Spinal cord (tissue), 10 donors: ENCODE measurements around the gene SLC22A5. TPM values are rescaled to one million over a fixed set of nuclear protein-coding genes. Genes with fewer than 3 reads are reported as not detected.

Experiments used
- DNase-seq, 6 donors: peaks; one replicate each; pipeline versions ENCODE4 v3.0.0 to v3.0.0-alpha.2; 2013 to 2015; ENCODE audit warnings: low spot score in 6 of 6, low read depth in 4 of 6
- H3K27ac ChIP-seq: one replicate; pipeline ENCODE4 v1.5.1; 2013; ENCODE audit warnings: low read depth, low read length, control low read depth
- H3K27me3 ChIP-seq: one replicate; pipeline ENCODE4 v1.6.1; 2013; ENCODE audit warnings: low read length; ENCODE audit not compliant: control insufficient read depth, insufficient read depth
- H3K36me3 ChIP-seq: one replicate; pipeline ENCODE4 v1.6.1; 2013; ENCODE audit warnings: low read length; ENCODE audit not compliant: control insufficient read depth, insufficient read depth
- H3K4me1 ChIP-seq: one replicate; pipeline ENCODE4 v1.6.1; 2013; ENCODE audit warnings: low read length; ENCODE audit not compliant: control insufficient read depth, insufficient read depth
- H3K4me3 ChIP-seq: one replicate; pipeline ENCODE4 v1.5.1; 2013; ENCODE audit warnings: low read depth, low read length, control low read depth
- H3K9me3 ChIP-seq: one replicate; pipeline ENCODE4 v1.6.1; 2013; ENCODE audit warnings: low read length; ENCODE audit not compliant: control insufficient read depth, insufficient read depth
- WGBS: methylation state at CpG from one replicate; pipeline ENCODE4 v1.1.5; 2013; ENCODE audit warnings: missing lambda C conversion rate; ENCODE audit not compliant: insufficient coverage; 5-methylcytosine and 5-hydroxymethylcytosine counted together
- long read RNA-seq, 4 donors: transcript quantifications; one replicate each; lab custom pipeline, GENCODE V29; 2026
- polyA plus RNA-seq, 2 donors: library from polyadenylated mRNA; unstranded; fragments of 120-200 nt; gene quantifications; one replicate each; pipeline ENCODE4 v1.2.1, GENCODE V29; 2013; ENCODE audit not compliant: insufficient read length in 2 of 2
- total RNA-seq, 2 donors: library from RNA; depleted of rRNA in 1 of 2; stranded (reverse); fragments of 120-200 nt in 1 of 2; fragments of >200 nt in 1 of 2; gene quantifications; one replicate each; pipeline versions ENCODE4 v1.2.3 to v1.2.4, GENCODE V29; 2013 to 2014
- donor health status: healthy.

Gene SLC22A5
- total RNA-seq (1 to 10 TPM; 9.3 to 9.9 TPM), polyA plus RNA-seq (10 to 100 TPM; 12.7 to 12.9 TPM)
- long read RNA-seq, donor 1, partial matches to known transcripts: 0 of 1 reads
- long read RNA-seq, donor 1, other reads (novel, unspliced or antisense): 0 of 1 reads
- long read RNA-seq, donor 2, partial matches to known transcripts: 0 of 3 reads
- long read RNA-seq, donor 2, other reads (novel, unspliced or antisense): 0 of 3 reads
- long read RNA-seq, donor 3: 0 reads
- long read RNA-seq, donor 4, partial matches to known transcripts: 0 of 2 reads
- long read RNA-seq, donor 4, other reads (novel, unspliced or antisense): 0 of 2 reads

DNA sequence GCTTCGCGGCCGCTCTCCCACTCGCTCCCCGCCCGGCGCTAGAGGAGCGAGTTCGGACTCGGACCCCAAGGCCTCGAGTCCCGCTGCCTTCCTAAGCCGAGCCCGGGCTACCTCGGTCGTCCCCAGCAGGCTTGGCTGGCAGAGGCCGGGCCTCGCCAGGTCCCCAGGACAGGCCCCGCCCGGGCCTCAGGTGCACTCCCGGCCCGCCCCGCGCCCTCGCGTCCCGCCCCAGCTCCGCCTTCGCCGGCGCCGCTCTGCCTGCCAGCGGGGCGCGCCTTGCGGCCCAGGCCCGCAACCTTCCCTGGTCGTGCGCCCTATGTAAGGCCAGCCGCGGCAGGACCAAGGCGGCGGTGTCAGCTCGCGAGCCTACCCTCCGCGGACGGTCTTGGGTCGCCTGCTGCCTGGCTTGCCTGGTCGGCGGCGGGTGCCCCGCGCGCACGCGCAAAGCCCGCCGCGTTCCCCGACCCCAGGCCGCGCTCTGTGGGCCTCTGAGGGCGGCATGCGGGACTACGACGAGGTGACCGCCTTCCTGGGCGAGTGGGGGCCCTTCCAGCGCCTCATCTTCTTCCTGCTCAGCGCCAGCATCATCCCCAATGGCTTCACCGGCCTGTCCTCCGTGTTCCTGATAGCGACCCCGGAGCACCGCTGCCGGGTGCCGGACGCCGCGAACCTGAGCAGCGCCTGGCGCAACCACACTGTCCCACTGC lies at the start of gene SLC22A5:
SLC22A5 (plus strand) TSS at position 237 of the 707 bp plus-strand sequence; CDS start at position 500, 263 bp downstream.
- H3K36me3 ChIP-seq: peaks cover 11% of the 10 kb centered on the region
- H3K27ac ChIP-seq: peak within 1 kb of the TSS; percentile 27
- no peaks in the 10 kb centered on the region for H3K27me3 ChIP-seq
- DNase-seq: peak in 4 of 6 donors; percentile 32 to 87 (median 66)
- peak within 1 kb of the TSS; percentile 60 for H3K4me3 ChIP-seq
- under 1% methylated on average over 83 of the region's 83 CpGs for WGBS
- H3K4me1 ChIP-seq: peaks cover 21% of the 10 kb centered on the region
- no peaks in the 10 kb centered on the region for H3K9me3 ChIP-seq

DNA sequence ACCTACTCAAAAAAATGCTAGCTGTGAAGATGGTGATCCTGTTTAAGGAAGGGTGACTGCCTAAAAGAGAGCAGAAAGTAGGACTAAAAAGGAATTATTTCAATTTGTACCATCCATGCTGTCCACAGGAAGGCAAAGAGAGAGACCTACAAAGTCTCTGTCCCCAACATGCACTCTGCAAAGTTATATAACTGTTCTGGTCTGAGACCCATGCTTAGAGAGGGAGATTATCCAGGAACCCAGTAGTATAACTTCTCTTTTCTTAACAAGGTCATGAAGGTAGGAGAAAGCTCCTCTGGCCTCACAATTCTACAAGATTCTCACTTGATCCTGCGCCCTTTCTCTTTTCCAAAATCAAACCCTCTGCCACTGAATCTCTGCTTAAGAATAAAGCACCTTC lies 49.5 kb upstream of the SLC22A5 start:
- Histone ChIP-seq H3K27me3 (no peaks in the 10 kb centered on the region), H3K4me3 (no peak overlapping the region), H3K9me3 (no peaks in the 10 kb centered on the region), H3K4me1 (peaks cover 4% of the 10 kb centered on the region), H3K27ac (no peak overlapping the region), H3K36me3 (peaks cover 16% of the 10 kb centered on the region)
- no peak for DNase-seq
- no CpG with 5 or more reads among the region's 1 CpG for WGBS

DNA sequence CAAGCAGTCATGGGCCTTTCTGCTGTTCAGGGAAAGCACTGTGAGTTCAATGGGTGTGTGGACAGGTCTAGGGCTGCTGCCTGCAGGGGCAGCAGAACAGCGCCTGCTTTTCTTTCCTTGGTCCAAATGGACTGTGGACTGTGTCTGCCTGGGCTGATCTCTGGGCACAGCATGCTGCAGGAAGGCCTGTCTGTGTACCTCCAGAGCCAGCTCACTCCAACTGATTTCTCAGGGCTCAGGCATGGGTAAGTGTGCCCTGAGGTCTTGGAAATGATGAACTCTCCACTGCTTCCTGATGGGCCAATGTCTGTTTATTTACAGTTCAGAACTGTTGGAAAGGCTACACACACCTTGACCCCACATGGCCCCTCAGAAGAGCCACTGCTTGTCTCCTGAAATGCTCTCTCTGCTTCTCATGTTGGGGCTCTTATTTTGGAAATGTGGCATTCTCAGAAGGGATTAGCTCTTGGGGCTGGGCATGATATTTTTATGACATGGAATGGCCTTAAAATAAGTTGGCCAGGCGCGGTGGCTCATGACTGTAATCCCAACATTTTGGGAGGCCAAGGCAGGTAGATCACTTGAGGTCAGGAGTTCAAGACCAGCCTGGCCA lies 48.3 kb upstream of the SLC22A5 start:
- Histone ChIP-seq H3K4me3 (no peak overlapping the region), H3K27ac (no peak overlapping the region), H3K36me3 (peaks cover 9% of the 10 kb centered on the region), H3K27me3 (no peaks in the 10 kb centered on the region), H3K4me1 (peaks cover 9% of the 10 kb centered on the region), H3K9me3 (no peaks in the 10 kb centered on the region)
- no peak for DNase-seq
- 97% methylated on average over 3 of the region's 3 CpGs for WGBS

DNA sequence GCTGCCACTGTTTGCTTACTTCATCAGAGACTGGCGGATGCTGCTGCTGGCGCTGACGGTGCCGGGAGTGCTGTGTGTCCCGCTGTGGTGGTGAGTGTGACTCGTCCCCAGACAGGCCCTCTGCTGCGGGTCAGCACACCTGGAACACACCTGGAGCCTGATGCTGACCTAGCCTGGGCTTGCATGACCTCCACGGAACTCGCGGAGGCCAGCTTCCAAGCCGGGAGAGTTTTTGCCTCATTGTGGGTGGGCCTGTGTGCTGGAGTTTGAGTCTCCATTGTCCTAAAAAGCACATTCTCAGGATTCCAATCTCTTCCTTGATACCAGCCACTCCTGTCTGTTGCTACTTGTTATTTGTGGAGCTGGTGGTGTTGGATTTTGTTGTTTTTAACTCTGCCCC lies 47.2 kb upstream of the SLC22A5 start:
- 49% methylated on average over 9 of the region's 11 CpGs for WGBS
- H3K4me3 ChIP-seq: no peak overlapping the region
- no peak for DNase-seq

DNA sequence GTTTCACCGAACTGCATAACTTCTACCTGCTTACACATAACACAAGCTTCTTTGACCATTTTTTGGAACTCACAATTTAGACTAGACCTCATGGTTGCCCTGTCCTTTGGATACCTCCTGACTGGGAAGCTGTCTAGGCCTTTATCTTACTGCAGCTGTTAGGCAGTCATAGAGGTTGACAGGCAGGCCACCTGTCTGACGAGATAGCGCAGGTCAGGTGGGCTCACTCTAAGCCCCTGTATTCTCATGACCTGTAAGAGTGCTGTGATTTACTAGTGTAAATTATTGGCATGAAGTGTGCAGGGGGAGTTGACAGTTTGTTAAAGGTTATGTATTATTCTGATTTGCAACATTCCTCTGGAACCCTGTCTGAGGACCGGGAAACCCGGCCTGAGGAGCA lies 46.3 kb upstream of the SLC22A5 start:
- no peaks in the 10 kb centered on the region for H3K27me3 ChIP-seq
- WGBS: 90% methylated on average over 3 of the region's 5 CpGs
- H3K4me3 ChIP-seq: no peak overlapping the region
- H3K9me3 ChIP-seq: no peaks in the 10 kb centered on the region
- peaks cover 9% of the 10 kb centered on the region for H3K36me3 ChIP-seq
- H3K27ac ChIP-seq: no peak overlapping the region
- peaks cover 9% of the 10 kb centered on the region for H3K4me1 ChIP-seq
- no peak for DNase-seq

More for the DNA sequence above, 47.2 kb upstream of the SLC22A5 start:
- peaks cover 9% of the 10 kb centered on the region for H3K4me1 ChIP-seq
- no peaks in the 10 kb centered on the region for H3K27me3 ChIP-seq
- no peaks in the 10 kb centered on the region for H3K9me3 ChIP-seq
- peaks cover 9% of the 10 kb centered on the region for H3K36me3 ChIP-seq
- H3K27ac ChIP-seq: no peak overlapping the region

DNA sequence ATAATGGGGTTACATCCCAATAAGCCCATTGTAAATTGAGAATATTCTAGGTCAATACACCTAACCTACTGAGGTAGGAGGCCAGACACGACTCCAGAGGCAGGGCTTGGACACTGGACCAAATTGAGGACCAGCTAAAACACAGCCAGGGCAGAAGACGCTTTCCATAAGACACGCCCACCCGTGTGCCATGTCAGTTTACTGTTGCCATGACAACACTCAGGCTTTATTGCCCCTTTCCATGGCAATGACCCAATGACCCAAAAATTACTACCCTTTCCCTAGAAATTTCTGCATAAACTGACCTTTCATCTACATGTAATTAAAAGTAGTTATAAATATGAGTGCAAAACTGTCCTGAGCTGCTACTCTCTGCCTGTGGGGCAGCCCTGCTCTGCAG lies 43.8 kb upstream of the SLC22A5 start:
- H3K36me3 ChIP-seq: peaks cover 16% of the 10 kb centered on the region
- peak in 1 of 6 donors; percentile 12 for DNase-seq
- WGBS: 32% methylated on average over 4 of the region's 4 CpGs
- H3K9me3 ChIP-seq: no peaks in the 10 kb centered on the region
- no peak overlapping the region for H3K4me3 ChIP-seq
- H3K27ac ChIP-seq: no peak overlapping the region
- no peaks in the 10 kb centered on the region for H3K27me3 ChIP-seq
- H3K4me1 ChIP-seq: peaks cover 9% of the 10 kb centered on the region

DNA sequence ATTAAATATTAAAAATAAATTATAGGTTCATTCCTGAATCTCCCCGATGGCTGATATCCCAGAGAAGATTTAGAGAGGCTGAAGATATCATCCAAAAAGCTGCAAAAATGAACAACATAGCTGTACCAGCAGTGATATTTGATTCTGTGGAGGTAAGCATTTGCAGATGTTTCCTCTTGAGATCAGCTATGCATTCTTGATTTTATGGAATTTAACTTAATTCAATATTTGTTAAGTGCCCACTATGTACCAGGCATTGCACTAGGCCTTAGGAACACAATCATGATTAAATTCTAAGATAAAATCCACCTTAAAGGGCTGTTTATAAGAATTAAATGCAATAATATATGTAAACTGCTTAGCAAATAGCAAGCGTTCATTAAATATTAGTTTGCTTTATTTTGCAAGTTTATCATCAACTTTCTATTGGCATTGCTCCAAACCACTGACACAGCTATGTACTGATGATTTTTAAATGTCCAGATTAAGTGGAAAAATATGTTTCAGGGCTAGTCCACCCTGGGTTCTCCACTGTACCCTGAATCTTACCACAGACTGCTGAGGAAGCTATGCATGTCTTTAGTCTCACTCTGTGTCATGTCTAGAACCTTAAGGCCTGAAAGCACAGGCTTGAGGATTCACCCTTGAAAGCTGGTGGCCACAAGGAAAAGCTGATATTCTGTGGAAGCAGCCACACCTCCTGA lies 42.1 kb upstream of the SLC22A5 start:
- Histone ChIP-seq H3K27me3 (no peaks in the 10 kb centered on the region), H3K9me3 (no peaks in the 10 kb centered on the region), H3K36me3 (peaks cover 15% of the 10 kb centered on the region), H3K27ac (no peak overlapping the region), H3K4me1 (peaks cover 6% of the 10 kb centered on the region), H3K4me3 (no peak overlapping the region)
- DNase-seq: no peak
- WGBS: no CpG with 5 or more reads among the region's 2 CpGs

DNA sequence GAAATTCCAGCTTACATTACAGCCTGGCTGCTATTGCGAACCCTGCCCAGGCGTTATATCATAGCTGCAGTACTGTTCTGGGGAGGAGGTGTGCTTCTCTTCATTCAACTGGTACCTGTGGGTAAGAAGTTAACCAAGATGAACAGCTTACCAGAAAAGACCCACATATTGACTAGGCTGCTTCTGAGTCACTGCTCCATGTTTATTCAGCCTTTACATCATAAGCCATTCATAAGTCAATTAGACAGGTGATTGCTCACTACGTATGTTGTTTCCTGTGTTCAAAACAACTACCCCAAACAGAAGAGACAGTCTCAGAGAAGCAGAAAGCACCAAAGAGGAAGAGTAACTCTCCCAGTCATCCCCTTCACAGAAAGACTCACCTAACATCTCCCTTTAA lies 34.7 kb upstream of the SLC22A5 start:
- Histone ChIP-seq H3K27me3 (no peaks in the 10 kb centered on the region), H3K9me3 (no peaks in the 10 kb centered on the region), H3K36me3 (peaks cover 10% of the 10 kb centered on the region), H3K4me1 (no peaks in the 10 kb centered on the region), H3K4me3 (no peak overlapping the region), H3K27ac (no peak overlapping the region)
- no peak for DNase-seq
- no CpG with 5 or more reads among the region's 3 CpGs for WGBS

DNA sequence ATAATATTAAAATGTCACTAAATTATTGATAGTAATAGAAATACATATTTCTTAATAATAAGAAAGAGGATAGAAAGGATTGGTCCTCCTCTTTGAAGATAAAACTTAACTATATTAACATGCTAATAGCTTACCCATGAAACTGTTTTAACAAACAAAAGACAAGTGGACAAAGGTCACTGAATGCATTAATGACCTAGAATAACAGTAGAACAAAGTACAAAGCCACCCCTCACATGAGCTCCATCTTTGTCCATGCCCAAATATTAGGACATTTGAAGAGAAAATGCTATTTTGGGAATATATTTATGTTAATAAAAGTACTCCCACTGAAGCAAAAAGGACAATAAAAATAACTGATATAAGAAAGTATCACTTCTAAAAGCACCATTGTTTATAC lies 34.1 kb upstream of the SLC22A5 start:
- no peak for DNase-seq
- Histone ChIP-seq H3K4me1 (no peaks in the 10 kb centered on the region), H3K36me3 (peaks cover 9% of the 10 kb centered on the region), H3K27me3 (no peaks in the 10 kb centered on the region), H3K9me3 (no peaks in the 10 kb centered on the region), H3K4me3 (no peak overlapping the region), H3K27ac (no peak overlapping the region)
